HG02884 (cell line): ENCODE data around the gene TUBGCP2.
"Not testable (repeated sequence)": the region's sequence is repeated elsewhere in the genome, so short reads cannot be mapped to it uniquely, and the experiment has no call there.

ENCODE experiments used
- ATAC-seq: cut with Tn5 transposase; IDR thresholded peaks from one replicate; pipeline ENCODE4 v1.9.1; 2021; ENCODE audit warnings: mild to moderate bottlenecking, moderate library complexity; ENCODE audit not compliant: unreplicated experiment

The TUBGCP2 gene

DNA sequence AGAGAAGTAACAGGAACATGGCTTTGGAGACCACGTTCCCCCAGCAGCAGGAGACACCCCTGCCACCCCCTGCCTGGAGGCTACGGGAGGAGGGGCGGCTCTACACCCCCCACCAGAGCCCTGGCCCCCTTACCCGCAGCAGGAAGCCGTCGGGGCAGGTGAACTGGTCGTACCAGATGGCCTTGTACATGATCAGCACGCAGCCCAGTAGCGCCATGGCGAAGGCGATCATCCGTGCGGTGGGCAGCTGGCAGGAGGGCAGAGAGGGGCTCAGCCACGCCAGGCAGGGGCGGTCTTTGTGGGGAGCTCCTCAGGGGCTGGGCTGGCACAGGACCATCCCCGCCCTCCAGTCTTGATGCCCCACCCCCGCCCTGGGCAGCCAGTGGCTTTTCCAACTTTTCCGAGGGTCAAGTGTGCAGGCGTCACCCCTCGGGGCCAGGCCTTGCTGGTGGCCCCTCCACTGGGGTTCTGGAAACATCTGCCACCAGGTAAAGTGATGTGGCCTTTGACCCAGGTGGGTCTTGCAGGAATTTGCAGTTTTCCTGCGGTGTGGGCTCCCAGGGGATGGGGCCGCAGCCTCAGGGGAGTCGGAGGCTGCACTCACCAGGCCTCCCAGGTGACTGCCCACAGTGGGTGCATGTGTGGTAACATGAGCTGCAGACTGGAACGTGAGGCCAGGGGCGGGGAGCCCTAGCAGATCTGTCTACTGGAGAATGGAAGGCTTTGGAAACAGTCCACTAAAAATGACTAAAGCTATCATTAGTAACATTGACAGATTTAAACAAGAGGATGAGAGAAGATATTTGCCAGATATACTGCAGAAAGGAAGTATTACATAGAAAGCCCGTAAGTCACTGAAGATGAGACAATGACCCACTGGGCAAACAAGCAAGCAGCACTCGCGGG is 18.3 kb upstream of the TUBGCP2 start:
- ATAC-seq: no peak

DNA sequence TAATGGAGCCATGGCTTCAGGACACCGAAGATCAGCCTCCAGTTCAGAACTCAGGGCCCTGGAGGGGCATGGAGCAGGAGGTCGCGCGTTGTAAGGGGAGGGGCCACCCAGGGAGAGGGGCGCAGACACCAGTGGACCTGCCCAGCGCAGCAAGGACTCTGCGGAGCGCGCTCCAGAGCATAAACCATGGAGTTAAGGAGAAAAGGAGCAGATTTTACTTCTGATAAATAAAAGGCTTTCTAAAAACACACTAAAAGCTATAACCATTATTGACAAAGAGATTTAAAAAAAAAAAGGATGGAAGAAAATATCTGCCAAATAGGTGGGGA is 17.5 kb upstream of the TUBGCP2 start:
- ATAC-seq: no peak

DNA sequence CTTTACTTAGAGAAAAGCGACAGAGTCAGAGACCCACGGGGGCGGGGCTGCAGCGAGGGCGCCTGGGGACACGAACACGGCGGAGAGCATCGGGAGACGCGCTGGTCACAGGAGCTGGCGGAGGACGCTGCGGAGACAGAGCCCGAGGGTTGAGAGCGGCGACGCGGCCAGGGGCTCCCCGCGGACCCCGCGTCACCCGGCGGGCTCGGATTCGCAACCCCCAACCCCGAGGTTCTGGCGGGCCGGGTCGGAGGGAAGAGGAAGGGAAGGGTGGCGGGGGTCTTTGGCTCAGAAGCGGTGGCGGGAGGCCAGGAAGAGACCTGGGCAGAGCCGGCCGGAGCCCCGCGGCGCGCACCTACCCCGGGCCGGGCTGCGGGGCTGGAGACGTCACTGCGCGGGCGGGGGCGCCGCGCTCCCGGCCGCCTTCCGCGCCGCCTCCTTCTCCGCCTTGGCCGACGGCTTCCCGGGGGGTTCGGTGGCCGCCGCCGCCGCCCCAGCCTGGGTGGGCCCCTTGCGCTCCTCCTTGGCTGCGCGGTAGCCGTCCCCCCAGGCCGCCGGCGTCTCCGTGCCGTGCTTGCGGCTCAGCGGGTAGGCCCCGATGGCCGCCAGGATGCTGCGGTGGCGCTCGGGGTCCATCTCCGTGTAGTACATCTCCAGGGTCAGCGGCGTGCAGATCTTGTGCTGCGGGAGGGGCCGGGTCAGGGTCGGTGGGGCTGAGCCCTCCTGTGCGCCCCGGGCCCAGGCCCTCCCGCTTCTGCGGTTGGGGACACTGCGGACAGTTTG is 17.0 kb upstream of the TUBGCP2 start:
- no peak for ATAC-seq

DNA sequence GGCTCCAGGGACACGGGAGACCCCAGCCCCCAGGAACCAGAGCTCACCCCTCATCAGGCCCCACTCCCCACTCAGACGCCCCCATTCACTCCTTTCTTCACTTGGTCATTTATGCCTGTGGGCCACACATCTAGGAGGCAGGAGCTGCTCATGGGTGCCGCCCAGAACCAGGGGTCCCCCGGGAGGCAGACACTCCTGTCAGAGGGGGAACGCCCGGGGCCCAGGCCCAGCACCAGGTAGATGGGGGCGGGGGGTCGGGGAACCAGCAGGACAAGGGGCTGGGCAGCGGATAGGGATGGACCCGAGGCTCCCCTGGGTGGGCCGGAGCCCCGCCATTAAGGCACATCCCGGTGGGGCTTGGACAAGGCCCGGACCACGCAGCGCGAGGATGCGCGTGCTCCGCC is 16.2 kb upstream of the TUBGCP2 start:
- no peak for ATAC-seq

DNA sequence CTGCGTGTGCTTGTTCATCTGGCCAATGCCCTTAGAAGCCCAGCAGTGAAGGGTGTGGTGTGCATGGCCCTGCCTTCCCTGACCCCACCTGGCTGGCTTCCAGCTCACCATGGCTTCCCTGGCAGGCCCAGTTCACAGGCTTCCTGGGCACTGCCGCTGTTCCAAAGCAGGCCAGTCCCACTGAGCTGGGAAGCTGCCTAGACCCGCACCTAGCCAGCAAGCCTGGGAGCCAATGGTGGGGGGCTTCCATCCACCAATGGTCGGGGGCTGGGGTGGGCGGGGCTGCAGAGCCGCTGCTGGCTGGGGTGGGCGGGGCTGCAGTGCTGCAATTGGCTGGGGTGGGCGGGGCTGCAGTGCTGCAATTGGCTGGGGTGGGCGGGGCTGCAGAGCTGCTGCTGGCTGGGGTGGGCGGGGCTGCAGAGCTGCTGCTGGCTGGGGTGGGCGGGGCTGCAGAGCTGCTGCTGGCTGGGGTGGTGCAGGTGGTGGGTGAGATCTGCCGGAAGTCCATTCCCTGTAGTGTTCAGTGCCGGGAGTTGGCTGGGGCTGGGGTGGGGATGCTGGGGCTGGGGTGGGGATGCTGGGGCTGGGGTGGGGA is 15.6 kb upstream of the TUBGCP2 start:
- no peak for ATAC-seq

DNA sequence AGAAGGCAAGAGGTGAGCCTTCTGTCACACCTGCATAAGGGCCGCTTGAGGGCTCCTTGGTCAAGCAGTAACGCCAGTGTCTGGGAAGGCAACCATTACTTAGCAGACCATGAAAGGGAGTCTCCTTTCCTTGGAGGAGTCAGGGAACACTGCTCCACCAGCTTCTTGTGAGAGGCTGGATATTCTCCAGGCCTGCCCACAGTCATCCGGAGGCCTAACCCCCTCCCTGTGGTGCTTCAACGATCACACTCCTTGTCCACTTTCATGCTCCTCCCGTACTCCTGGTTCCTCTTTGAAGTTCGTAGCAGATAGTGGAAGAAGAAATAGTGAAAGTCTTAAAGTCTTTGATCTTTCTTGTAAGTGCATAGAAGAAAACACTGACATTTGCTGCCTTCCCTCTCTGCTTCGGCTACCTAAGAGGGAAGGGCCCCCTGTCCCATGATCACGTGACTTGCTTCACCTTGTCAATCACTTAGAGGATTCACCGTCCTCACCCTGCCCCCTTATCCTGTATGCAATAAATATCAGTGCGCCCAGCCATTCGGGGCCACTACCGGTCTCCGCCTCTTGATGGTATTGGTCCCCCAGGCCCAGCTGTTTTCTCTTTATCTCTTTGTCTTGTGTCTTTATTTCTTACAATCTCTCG is 13.5 kb upstream of the TUBGCP2 start:
- ATAC-seq: not testable (repeated sequence)

DNA sequence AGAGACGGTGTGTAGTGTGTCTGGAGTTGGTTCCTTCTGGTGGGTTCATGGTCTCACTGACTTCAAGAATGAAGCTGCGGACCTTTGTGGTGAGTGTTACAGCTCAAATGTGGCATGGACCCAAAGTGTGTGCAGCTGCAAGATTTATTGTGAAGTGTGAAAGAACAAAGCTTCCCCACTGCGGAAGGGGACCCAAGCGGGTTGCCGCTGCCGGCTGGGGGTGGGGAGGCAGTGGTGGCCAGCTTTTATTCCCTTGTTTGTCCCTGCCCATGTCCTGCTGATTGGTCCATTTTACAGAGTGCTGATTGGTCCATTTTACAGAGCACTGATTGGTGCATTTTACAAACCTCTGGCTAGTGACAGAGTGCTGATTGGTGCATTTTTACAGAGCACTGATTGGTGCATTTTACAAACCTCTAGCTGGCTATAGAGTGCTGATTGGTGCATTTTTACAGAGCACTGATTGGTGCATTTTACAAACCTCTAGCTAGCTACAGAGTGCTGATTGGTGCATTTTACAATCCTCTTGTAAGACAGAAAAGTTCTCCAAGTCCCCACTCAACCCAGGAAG is 12.3 kb upstream of the TUBGCP2 start:
- not testable (repeated sequence) for ATAC-seq

DNA sequence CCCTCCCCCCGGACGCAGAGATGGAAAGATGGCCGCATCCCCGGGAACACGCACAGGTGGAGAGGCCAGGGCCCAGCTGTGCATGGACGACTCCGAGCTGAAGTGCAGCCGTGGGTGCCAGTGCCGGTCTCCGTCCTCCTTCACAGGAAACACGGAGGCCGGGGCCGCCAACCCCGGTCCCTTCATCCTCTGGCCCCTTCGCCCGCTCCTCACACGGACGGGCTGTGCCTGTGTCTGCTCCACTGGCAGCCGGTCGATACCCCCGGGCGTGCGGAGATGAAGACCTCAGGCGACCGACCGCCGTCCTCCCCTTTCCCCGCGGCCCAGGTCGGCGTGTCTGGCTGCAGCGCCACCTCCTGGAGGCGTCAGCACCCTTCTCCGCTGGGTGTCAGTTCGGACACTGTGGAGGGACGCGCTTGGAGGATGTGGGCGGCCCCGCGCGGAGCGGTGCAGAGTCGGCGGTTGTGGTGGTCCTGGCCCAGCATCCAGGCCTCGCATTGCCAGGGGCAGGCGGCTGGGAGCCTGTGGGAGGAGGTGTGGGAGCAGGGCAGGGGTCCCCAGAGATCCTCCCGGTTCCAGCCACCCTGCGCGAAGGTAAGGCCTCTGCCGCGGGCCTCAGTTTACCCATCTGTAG is 9.9 kb upstream of the TUBGCP2 start:
- ATAC-seq: peak; percentile 73

DNA sequence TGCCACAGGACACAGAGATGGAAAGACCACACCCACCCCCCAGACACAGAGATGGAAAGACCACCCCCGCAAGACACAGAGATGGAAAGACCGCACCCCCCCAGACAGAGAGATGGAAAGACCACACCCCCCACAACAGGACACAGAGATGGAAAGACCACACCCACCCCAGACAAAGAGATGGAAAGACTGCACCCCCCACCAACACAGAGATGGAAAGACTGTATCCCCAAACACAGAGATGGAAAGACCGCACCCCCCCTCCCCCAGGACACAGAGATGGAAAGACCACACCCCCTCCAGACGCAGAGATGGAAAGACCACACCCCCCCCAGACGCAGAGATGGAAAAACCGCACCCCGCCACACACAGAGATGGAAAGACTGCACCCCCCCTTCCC is 8.1 kb upstream of the TUBGCP2 start:
- no peak for ATAC-seq

DNA sequence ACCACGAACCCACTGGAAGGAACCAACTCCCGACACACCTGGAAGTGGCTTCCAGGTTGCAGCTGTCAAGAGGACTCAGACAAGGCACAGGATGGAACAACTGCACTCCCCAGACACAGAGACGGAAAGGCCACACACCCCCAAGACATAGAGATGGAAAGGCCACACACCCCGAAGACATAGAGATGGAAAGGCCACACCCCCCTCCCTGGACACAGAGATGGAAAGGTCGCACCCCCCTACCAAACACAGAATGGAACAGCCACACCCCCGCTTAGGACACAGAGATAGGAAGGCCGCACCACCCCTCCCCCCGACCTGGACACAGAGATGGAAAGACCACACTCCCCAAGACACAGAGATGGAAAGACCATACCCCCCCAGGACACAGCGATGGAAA is 7.6 kb upstream of the TUBGCP2 start:
- ATAC-seq: no peak

DNA sequence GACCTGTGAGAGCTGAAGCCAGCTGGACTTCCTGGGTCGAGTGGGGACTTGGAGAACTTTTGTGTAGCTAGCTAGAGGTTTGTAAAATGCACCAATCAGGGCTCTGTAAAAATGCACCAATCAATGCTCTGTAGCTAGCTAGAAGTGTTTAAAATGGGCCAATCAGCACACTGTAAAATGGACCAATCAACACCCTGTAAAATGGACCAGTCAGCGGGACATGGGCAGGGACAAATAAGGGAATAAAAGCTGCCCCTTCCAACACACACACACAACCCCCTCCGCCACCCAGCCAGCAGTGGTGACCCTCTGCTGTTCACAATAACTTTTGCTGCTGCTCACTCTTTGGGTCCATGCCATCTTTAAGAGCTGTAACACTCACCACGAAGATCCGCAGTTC is 7.2 kb upstream of the TUBGCP2 start:
- no peak for ATAC-seq

DNA sequence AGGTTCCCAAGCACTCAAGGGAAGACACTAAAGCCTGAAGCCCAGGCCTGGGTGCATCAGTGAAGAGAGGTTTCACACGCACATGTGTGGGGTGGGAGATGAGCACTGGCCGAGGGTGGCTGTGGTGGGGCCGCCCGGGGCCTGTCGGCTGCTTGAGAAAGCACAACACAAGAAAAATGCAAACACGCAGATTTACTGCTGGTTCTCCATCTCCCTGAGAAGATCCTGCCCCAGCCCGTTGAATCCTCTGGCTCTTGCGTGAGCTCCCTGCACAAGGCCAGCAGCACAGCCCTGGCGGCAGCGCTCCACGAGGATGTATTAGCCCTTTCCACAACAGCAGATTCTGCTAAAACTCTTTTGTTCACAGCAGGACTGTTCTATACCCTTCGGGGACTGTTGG is 6.2 kb upstream of the TUBGCP2 start:
- no peak for ATAC-seq

DNA sequence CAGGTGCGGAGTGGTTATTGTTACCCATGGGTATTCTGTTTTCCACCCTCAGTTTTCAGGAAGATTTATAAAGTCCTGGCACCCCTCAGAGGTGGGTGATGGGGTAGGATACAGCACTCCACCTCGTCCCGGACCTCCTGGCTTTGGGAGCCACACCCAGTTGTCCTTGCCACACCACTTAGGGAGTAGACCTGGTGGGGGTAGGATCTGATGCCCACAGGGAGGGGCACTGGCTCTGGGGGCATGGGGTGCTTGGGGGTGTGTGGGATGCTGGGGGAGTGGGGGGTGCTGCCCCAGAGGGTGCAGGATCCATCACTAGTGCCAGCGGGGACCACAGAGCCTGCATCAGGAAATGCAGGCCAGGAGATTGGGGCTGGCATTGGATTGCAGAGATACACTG is 4.5 kb upstream of the TUBGCP2 start:
- ATAC-seq: no peak

DNA sequence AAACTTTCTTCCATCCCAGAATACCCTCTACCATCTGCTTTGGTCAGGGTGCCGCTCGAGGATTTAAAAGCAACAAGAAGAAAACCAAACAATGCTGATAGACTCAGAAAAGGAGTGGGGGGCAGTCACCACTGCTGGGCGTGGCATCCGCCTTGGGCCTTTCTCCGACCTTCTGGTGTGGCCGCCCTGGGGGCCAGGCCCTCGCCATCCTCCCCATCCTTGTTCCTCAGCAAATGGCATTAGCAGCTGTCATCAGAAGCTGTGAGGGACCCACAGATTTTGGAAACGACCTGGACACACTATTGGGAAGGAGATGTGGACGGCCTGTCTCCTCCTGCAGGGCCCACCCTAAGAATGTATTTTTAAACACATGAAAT is 4.1 kb upstream of the TUBGCP2 start:
- ATAC-seq: no peak

DNA sequence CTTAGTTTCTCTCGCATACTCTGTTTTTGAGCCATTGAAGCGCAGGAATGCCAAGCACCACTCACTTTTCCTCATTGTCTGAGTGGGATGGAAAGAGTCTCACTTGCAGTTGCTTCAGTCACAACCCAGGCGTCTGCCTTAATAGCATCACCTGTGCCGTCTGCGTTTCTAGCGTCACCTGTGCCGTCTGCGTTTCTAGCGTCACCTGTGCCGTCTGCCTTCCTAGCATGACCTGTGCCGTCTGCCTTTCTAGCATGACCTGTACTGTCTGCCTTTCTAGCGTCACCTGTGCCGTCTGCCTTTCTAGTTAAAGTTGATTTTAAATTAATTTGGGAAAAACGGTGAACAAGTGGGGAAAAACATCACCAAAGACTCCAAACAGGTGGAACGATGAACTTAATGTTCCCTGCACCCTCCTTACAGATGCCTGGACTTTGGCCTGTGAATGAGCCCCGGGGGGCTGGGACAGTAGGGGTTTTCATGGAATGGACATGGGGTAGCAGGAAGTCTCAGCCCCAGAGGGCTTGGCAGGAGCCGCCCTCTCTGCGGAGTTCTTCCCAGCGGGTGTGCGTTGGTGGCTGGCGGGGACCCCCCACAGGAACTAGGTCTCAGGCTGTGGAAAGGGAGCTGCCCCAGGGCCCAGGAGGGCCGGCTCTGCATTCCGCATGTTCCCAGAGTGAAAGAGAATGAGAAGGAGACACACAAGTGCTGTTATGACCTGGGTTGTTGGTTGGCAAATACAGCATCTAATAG is 3.5 kb upstream of the TUBGCP2 start:
- no peak for ATAC-seq

DNA sequence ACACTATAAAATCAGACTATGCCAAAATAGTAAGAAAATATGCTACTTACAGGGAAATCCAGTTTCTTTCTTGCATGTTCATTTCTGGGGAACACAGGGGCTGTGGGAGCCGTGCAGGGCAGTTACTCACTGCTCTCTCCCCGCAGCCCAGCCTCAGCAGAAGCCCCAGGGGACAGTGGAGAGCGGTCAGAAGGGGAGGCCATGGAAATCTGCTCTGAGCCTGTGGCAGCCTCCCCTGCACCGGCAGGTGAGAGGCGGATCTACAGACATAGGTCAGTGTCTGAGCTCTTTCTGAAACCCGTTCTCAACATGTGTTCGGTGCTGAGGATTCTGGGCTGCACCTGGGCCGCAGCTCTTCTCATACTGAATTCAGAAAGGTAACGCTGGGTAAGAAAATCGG is 2.9 kb upstream of the TUBGCP2 start:
- no peak for ATAC-seq

DNA sequence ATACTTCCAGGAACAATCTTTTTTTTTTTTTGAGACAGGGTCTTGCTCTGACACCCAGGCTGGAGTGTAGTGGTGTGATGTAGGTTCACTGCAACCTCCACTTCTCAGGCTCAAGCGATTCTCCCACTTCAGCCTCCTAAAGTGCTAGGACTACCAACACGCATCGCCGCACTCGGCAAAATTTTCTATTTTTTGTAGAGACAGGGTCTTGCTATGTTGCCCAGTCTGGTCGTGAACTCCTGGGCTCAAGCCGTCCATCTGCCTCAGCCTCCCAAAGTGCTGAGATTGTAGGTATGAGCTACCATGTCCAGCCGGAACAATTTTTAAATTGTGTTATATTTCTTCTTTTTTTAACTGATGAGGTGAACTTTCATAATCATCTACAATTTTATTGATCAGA is 2.1 kb upstream of the TUBGCP2 start:
- no peak for ATAC-seq

DNA sequence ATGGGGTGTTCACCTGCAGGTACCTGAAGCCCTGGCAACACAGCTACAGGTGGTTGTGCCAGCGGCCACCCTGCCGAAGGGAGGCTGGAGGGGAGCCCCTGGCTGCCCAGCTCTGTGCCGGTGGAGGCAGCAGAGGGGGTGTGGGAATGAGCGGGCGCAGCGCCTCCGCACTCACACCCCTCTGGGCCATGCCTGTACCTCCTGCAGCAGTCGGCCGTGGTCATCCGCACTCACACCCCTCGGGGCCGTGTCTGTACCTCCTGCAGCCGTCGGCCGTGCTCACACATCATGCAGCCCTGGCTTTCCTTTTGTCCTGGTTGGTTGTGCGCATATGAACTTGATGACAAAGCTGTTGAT is 1.7 kb upstream of the TUBGCP2 start:
- ATAC-seq: no peak

DNA sequence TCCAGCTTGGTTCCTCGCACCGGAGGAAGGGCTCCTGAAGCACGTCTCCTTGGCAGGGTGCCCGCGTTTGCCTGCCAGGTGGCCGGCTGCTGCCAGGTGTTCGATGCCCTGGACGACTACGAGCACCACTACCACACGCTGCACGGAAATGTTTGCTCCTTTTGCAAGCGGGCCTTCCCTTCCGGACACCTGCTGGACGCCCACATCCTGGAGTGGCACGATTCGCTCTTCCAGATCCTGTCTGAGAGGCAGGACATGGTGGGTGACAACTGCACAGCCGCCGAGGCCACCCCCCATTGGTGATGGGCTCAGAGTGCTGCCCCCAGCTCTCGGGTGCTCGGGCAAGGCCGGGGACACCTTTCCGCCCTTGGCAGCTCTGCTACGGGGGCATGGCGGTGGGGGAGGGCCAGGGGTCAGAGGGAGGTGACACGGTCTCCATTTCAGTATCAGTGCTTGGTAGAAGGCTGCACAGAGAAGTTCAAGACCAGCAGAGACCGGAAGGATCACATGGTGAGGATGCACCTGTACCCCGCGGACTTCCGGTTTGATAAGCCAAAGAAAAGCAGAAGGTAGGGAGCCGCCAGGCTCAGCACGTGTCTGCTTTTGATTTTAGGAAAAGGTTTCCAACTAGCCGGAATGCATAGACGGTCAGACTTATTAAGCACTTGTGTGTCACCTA is 1.2 kb upstream of the TUBGCP2 start:
- ATAC-seq: no peak
